ENCODE measurements around the gene EPB41L4B. TPM values are rescaled to one million over a fixed set of nuclear protein-coding genes. Genes with fewer than 3 reads are reported as not detected.
"Not testable (repeated sequence)": the region's sequence is repeated elsewhere in the genome, so short reads cannot be mapped to it uniquely, and the experiment has no call there.

The EPB41L4B gene
- total and polyA plus RNA-seq, 2 donors (not counting 1 experiment from before 2014, with no cell fraction given) = 0.56 to 2.8 TPM

- Histone ChIP-seq H3K4me3 (replicated peaks in 1 of 4; ENCODE audit: control extremely low read depth in 1 of 4, insufficient read depth in 1 of 4, low read depth in 3 of 4, low read length in 4 of 4) (no peak overlapping the region), H3K36me3 (ENCODE audit: control insufficient read depth, insufficient read depth, low read length) (no peaks in the 10 kb centered on the region), H3K27ac (ENCODE audit: insufficient read depth, low read length) (no peak overlapping the region), H3K79me2 (ENCODE audit: control insufficient read depth, insufficient read depth, low read length) (no peaks in the 10 kb centered on the region), H3K9me3 (ENCODE audit: control insufficient read depth, insufficient read depth, low read depth, low read length) (no peaks in the 10 kb centered on the region), H3K27me3 (ENCODE audit: control insufficient read depth, insufficient read depth, low read length) (peaks cover 5% of the 10 kb centered on the region), H2AFZ (ENCODE audit: low read length) (no peak overlapping the region), H3K4me2 (ENCODE audit: extremely low read depth, insufficient read depth, low read length) (no peak overlapping the region), H3K4me1 (ENCODE audit: control insufficient read depth, extremely low read depth, insufficient read depth, low read length) (no peaks in the 10 kb centered on the region), H4K20me1 (ENCODE audit: control insufficient read depth, extremely low read depth, insufficient read depth, low read length) (no peaks in the 10 kb centered on the region), H3K9ac (ENCODE audit: insufficient read depth, low read length) (no peak overlapping the region)
- TF ChIP-seq CTCF (conservative IDR thresholded peaks at IDR 0.05 in 1 of 2, IDR thresholded peaks at IDR 0.05 in 1 of 2; ENCODE audit: low read depth in 1 of 2, low read length in 2 of 2) (no peak), EZH2 (IDR thresholded peaks at IDR 0.05; ENCODE audit: low read length, missing control alignments) (no peak)
- DNase-seq (ENCODE audit: low read depth in 2 of 2) = no peak
Observed at GRCh38 chr9:109342878-109343277, 22.0 kb upstream of the EPB41L4B start.

GRCh38 chr9:109341561-109341960 is 20.7 kb upstream of the EPB41L4B start:
- H4K20me1 ChIP-seq (ENCODE audit: control insufficient read depth, extremely low read depth, insufficient read depth, low read length) = no peaks in the 10 kb centered on the region
- H3K4me3 ChIP-seq (replicated peaks in 1 of 4; ENCODE audit: control extremely low read depth in 1 of 4, insufficient read depth in 1 of 4, low read depth in 3 of 4, low read length in 4 of 4) = no peak overlapping the region

GRCh38 chr9:109340979-109341378 is 20.1 kb upstream of the EPB41L4B start:
- H3K4me2 ChIP-seq (ENCODE audit: extremely low read depth, insufficient read depth, low read length); H3K9me3 ChIP-seq (ENCODE audit: control insufficient read depth, insufficient read depth, low read depth, low read length); H4K20me1 ChIP-seq (ENCODE audit: control insufficient read depth, extremely low read depth, insufficient read depth, low read length); H3K4me1 ChIP-seq (ENCODE audit: control insufficient read depth, extremely low read depth, insufficient read depth, low read length); H3K4me3 ChIP-seq (replicated peaks in 1 of 4; ENCODE audit: control extremely low read depth in 1 of 4, insufficient read depth in 1 of 4, low read depth in 3 of 4, low read length in 4 of 4); H2AFZ ChIP-seq (ENCODE audit: low read length); H3K9ac ChIP-seq (ENCODE audit: insufficient read depth, low read length); H3K27ac ChIP-seq (ENCODE audit: insufficient read depth, low read length); DNase-seq (ENCODE audit: low read depth in 2 of 2); H3K36me3 ChIP-seq (ENCODE audit: control insufficient read depth, insufficient read depth, low read length); H3K79me2 ChIP-seq (ENCODE audit: control insufficient read depth, insufficient read depth, low read length): not testable (repeated sequence)
- H3K27me3 ChIP-seq (ENCODE audit: control insufficient read depth, insufficient read depth, low read length) = peaks cover 11% of the 10 kb centered on the region

More at GRCh38 chr9:109341561-109341960, 20.7 kb upstream of the EPB41L4B start:
- Histone ChIP-seq H2AFZ (ENCODE audit: low read length) (no peak overlapping the region), H3K79me2 (ENCODE audit: control insufficient read depth, insufficient read depth, low read length) (no peaks in the 10 kb centered on the region), H3K9me3 (ENCODE audit: control insufficient read depth, insufficient read depth, low read depth, low read length) (no peaks in the 10 kb centered on the region), H3K4me1 (ENCODE audit: control insufficient read depth, extremely low read depth, insufficient read depth, low read length) (no peaks in the 10 kb centered on the region), H3K27ac (ENCODE audit: insufficient read depth, low read length) (no peak overlapping the region), H3K9ac (ENCODE audit: insufficient read depth, low read length) (no peak overlapping the region), H3K36me3 (ENCODE audit: control insufficient read depth, insufficient read depth, low read length) (no peaks in the 10 kb centered on the region), H3K4me2 (ENCODE audit: extremely low read depth, insufficient read depth, low read length) (no peak overlapping the region), H3K27me3 (ENCODE audit: control insufficient read depth, insufficient read depth, low read length) (peaks cover 8% of the 10 kb centered on the region)
- no peak for DNase-seq (ENCODE audit: low read depth in 2 of 2)
- TF ChIP-seq CTCF (conservative IDR thresholded peaks at IDR 0.05 in 1 of 2, IDR thresholded peaks at IDR 0.05 in 1 of 2; ENCODE audit: low read depth in 1 of 2, low read length in 2 of 2) = no peak
- no peak for TF ChIP-seq EZH2 (IDR thresholded peaks at IDR 0.05; ENCODE audit: low read length, missing control alignments)
